ENCODE results near the gene PSTK.
A peak's percentile ranks its signal among the peaks of the same experiment; 100 is the strongest.

The PSTK gene

GRCh38 chr10:122980209-122981065 lies at the start of gene PSTK:
Gene PSTK, plus strand, starts transcription at chr10:122980401. Its CDS starts 79 bp downstream, at chr10:122980480.
- DNase-seq (ENCODE audit: low spot score) = peak; percentile 97
- peak; percentile 89 for TF ChIP-seq CTCF (IDR thresholded peaks at IDR 0.05; ENCODE audit: extremely low read depth, insufficient read depth, missing control alignments)
- in situ Hi-C loops (cut with MboI; ENCODE audit: low pct_unique_long_range_greater_than_20kb, low sequenced_read_pairs, unreplicated experiment) = no loop called here

DNA sequence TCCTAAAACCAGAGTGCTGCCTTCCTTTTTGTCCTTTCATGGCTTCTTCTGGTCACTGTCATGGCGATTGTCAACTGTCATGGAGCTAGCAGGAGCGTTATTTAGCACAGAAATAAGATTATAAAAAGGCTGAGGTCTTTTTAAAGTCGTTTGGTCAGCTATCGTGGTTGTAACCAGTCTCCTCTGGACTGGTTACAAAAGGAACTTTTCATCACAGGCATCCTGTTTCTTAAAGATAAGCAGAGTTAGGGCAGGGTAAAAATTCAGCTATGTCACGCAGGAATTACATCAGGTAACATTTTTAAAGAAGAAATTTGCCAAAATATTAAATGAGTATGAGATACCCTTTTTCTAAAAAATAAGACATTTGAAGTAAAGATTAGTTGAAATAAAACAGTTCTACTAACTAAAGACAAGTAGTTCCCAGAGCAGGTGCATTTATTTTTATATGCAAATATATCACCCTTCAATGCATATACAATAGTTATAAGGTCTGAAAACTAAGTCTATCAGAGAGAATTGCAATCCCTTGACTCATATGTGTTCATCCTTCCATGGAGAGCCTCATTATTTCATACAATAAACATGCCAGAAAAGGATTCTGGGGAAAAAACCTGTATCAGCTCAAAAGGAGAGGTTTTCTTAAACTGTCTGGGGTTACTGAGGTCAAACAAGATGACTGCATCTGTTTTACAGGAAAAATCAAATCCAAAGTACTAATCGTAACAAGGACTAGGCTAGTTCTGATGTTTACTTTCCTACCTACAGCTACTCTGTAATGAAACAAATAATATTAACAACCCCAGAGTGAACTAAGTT lies 48.9 kb upstream of the PSTK start:
- in situ Hi-C loops (cut with MboI; ENCODE audit: low pct_unique_long_range_greater_than_20kb, low sequenced_read_pairs, unreplicated experiment) = no loop called here
- TF ChIP-seq CTCF (IDR thresholded peaks at IDR 0.05; ENCODE audit: extremely low read depth, insufficient read depth, missing control alignments) = no peak
- DNase-seq (ENCODE audit: low spot score) = no peak

DNA sequence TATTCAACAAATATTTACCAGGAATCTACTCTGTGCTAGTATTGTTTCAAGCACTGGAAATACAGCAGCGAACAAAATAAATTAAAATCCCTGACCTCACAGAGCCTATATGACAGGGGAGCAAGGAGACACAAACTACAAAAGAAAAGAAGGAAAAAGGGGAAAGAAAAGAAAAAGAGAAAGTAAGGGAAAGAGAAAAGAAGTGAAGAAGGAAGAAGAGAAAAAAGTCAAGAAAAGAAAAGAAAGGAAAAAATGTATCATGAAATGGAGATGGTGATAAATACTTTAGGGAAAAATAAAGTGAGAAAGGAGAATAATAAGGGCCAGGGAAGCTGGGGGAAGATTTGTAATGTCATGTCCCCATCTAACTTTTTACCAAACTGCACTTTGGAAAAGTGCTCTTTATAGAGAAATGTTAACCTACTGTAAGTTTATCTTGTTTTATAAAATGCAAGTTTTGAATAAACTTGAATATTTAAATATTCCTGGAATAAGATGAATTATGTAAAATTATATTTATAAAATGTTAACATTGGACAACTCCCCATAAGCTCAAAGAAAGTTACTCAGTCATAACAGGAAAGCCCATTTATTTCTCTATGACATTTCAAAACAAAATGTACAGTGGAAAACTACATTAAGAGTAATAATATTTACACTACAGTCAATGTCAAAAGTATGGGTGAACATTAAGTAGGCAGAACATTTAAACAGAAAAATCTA lies 40.9 kb upstream of the PSTK start:
- no peak for TF ChIP-seq CTCF (IDR thresholded peaks at IDR 0.05; ENCODE audit: extremely low read depth, insufficient read depth, missing control alignments)
- DNase-seq (ENCODE audit: low spot score) = no peak
- in situ Hi-C loops (cut with MboI; ENCODE audit: low pct_unique_long_range_greater_than_20kb, low sequenced_read_pairs, unreplicated experiment) = no loop called here

GRCh38 chr10:122939856-122940543 lies 40.2 kb upstream of the PSTK start:
- in situ Hi-C loops (cut with MboI; ENCODE audit: low pct_unique_long_range_greater_than_20kb, low sequenced_read_pairs, unreplicated experiment) = no loop called here
- DNase-seq (ENCODE audit: low spot score) = no peak
- no peak for TF ChIP-seq CTCF (IDR thresholded peaks at IDR 0.05; ENCODE audit: extremely low read depth, insufficient read depth, missing control alignments)

DNA sequence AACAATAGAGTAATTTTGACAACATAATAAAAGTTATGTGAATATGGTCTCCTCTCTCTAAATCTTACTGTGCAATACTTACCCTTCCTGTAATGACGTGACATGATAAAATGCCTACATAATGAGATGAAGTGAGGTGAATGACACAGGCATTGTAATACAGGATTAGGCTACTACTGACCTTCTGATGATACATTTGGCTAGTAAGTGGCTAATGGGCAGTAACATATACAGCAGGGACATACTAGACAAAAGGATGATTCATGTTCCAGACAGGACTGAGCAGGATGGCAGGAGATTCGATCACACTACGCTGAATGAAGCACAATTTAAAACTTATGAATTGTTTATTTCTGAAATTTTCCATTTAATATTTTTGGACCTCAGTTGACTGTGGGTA lies 30.9 kb upstream of the PSTK start:
- TF ChIP-seq CTCF (IDR thresholded peaks at IDR 0.05; ENCODE audit: extremely low read depth, insufficient read depth, missing control alignments) = no peak
- in situ Hi-C loops (cut with MboI; ENCODE audit: low pct_unique_long_range_greater_than_20kb, low sequenced_read_pairs, unreplicated experiment) = no loop called here
- DNase-seq (ENCODE audit: low spot score) = no peak
